Measurements from ENCODE around the gene ZNF688.
"Not testable (repeated sequence)": the region's sequence is repeated elsewhere in the genome, so short reads cannot be mapped to it uniquely, and the experiment has no call there.

The ZNF688 gene

GRCh38 chr16:30557707-30557956 is 13.9 kb downstream of the ZNF688 start:
- peak; percentile 12 for DNase-seq (ENCODE audit: low spot score)

- DNase-seq (ENCODE audit: low spot score), result no peak
Observed at GRCh38 chr16:30556125-30556473, 15.4 kb downstream of the ZNF688 start.

GRCh38 chr16:30555315-30556124 is 16.0 kb downstream of the ZNF688 start:
- DNase-seq (ENCODE audit: low spot score), result no peak

GRCh38 chr16:30554557-30555314 is 16.8 kb downstream of the ZNF688 start:
- no peak for DNase-seq (ENCODE audit: low spot score)

GRCh38 chr16:30553393-30553899 is 18.1 kb downstream of the ZNF688 start:
- no peak for DNase-seq (ENCODE audit: low spot score)

GRCh38 chr16:30552956-30553355 is 18.6 kb downstream of the ZNF688 start:
- no peak for DNase-seq (ENCODE audit: low spot score)

- DNase-seq (ENCODE audit: low spot score), result no peak
Observed at GRCh38 chr16:30551781-30552180, 19.7 kb downstream of the ZNF688 start.

- no peak for DNase-seq (ENCODE audit: low spot score)
Observed at GRCh38 chr16:30548416-30549253, 22.9 kb downstream of the ZNF688 start.

GRCh38 chr16:30546115-30546514 is 25.4 kb downstream of the ZNF688 start:
- no peak for DNase-seq (ENCODE audit: low spot score)

- DNase-seq (ENCODE audit: low spot score), result no peak
Observed at GRCh38 chr16:30543067-30543466, 28.4 kb downstream of the ZNF688 start.

GRCh38 chr16:30541502-30542329 is 29.8 kb downstream of the ZNF688 start:
- DNase-seq (ENCODE audit: low spot score), result no peak

GRCh38 chr16:30540916-30541464 is 30.5 kb downstream of the ZNF688 start:
- not testable (repeated sequence) for DNase-seq (ENCODE audit: low spot score)

- not testable (repeated sequence) for DNase-seq (ENCODE audit: low spot score)
Observed at GRCh38 chr16:30539986-30540526, 31.5 kb downstream of the ZNF688 start.

- DNase-seq (ENCODE audit: low spot score), result no peak
Observed at GRCh38 chr16:30539000-30539964, 32.2 kb downstream of the ZNF688 start.

GRCh38 chr16:30536391-30537024 is 35.0 kb downstream of the ZNF688 start:
- DNase-seq (ENCODE audit: low spot score), result not testable (repeated sequence)

- peak; percentile 70 for DNase-seq (ENCODE audit: low spot score)
Observed at GRCh38 chr16:30535777-30536190, 35.7 kb downstream of the ZNF688 start.

- DNase-seq (ENCODE audit: low spot score), result no peak
Observed at GRCh38 chr16:30535106-30535776, 36.3 kb downstream of the ZNF688 start.

- DNase-seq (ENCODE audit: low spot score), result peak; percentile 94
Observed at GRCh38 chr16:30534368-30535105, 37.0 kb downstream of the ZNF688 start, which contains the start of gene ZNF747. Gene ZNF747, minus strand, starts transcription at chr16:30534858. Its CDS starts 179 bp downstream, at chr16:30534679.
